IPS DF 4.7 (cell line): Measurements from ENCODE around the gene LIPE.

Experiments used
- DNase-seq: peaks from one replicate; pipeline ENCODE4 v3.0.0-alpha.2; 2013; ENCODE audit warnings: low spot score; ENCODE audit errors: extremely low read depth

The LIPE gene

DNA sequence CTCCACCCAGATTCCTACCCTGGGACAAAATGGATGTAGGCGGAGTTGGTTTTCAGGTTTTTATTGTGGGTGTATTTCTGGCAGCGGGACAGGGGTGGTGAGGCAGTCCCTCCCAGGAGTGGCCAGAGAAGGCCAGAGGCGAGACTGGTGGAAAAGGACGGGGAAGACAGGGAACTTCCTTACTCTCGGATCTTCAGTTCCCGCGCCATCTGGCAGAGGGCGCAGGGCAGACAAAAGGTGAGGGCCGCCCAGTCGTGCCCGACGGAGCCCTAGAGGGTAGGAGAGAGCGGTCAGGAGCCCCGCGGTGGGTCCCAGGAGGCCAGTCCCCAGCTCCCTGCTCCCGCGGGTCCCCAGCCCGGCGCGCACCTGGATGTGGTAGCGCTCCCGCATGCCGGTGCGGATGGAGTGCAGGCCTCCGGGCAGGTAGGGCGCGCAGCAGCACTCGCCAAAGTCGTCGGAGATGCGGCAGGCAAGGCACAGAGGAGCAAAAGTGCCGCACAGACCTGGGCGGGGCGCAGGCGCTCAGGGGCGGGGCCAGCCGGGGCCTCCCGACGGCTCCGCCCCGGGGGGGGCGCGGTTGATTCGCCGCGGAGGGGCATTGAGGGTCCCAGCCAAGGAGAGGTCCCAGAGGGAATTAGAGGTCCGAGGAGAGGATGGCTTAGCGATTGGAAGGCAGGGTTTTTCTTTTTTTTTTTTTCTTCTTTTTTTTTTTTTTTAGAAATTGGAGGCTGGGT lies 40.0 kb downstream of the LIPE start:
- DNase-seq, result no peak

DNA sequence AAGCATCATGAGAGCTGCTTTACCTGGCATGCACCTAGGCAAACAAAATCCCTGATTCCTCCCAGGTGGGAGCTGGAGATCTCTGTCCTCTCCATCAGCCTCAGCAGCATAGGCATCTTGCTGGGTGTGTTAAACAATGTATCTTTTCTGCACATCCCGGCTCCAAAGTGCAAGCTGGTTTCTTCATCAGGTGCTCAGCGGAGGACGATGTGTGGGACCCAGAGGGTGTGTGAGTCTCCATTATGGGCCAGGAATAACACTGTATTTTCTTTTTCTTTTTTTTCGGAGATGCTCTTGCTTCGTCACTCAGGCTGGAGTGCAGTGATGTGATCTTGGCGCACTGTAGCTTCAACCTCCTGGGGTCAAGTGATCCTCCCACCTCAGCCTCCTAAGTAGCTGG lies 47.0 kb downstream of the LIPE start:
- no peak for DNase-seq

DNA sequence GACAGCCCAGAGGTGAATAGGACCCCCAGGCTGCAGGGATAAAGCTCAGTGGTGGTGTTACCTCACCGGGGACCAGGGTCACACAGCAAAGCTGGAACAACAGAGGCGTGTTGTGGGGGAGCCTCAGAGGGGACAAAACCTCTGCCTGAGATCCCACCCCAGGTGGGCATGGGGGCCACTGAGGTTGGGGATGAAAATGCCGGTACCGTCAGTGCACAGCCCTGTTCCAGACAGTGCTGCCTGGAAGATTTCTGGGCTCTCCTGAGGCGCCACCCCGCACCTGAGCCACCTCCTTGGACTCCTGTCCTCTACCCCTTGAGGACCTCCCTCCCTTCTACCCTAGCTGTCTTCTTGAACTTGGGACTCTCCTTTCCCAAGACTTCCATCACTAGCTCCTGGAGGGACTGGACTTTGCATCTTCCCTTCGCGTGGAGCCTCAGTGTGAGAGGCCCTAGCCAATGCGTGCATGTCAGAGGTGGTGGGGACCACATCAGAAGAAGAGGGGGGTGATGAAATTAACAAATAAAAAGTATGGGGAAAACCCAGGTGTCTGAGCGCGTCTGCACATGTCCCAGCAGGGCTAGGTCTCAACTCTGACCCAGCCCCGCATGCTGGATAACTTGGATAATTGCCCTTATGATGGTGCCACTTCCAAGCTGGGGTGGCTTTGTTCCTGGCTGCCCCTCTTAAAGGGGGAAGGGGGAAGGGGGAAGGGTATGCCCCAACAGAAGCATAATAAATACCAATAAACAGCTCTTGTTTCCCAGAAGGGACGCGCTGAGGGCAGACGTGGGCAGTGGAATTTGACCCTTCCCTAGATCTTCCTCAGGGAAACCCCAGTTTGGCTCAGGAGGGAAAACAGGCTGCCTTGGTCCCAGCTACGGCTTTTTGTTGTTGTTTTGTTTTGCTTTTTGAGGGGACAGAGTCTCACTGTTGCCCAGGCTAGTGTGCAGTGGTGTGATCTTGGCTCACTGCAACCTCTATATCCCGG lies 48.7 kb downstream of the LIPE start:
- DNase-seq, result no peak

DNA sequence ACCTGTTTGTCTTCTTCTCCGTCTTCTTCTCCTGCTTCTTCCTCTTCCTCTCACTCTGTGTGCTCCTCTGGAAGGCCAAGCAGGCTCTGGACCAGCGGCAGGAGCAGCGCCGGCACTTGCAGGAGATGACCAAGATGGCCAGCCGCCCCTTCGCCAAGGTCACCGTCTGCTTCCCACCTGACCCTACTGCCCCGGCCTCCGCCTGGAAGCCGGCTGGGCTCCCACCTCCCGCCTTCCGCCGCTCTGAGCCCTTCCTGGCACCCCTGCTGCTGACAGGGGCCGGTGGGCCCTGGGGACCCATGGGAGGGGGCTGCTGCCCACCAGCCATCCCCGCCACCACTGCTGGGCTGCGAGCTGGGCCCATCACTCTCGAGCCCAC lies 51.0 kb downstream of the LIPE start:
- no peak for DNase-seq

DNA sequence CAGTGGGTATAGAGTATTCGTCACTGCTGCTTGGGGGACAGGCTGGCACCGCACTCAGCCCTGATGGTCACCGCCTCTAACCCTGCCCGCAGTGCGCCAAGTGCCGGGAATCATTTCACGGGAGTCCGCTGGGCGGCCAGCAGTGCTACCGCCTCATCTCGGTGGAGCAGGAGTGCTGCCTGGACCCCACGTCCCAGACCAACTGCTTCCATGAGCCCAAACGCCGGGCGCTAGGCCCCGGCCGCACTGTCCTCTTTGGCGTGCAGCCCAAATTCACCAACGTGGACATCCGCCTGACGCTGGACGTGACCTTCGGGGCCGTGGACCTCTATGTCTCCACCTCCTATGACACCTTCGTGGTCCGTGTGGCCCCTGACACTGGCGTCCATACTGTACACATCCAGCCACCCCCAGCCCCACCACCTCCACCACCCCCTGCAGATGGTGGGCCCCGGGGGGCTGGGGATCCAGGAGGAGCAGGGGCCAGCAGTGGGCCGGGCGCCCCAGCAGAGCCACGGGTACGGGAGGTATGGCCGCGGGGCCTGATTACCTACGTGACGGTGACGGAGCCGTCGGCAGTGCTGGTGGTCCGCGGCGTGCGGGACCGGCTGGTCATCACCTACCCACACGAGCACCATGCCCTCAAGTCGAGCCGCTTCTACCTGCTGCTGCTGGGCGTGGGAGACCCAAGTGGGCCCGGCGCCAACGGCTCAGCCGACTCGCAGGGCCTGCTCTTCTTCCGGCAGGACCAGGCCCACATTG lies 51.6 kb downstream of the LIPE start:
- DNase-seq, result no peak

DNA sequence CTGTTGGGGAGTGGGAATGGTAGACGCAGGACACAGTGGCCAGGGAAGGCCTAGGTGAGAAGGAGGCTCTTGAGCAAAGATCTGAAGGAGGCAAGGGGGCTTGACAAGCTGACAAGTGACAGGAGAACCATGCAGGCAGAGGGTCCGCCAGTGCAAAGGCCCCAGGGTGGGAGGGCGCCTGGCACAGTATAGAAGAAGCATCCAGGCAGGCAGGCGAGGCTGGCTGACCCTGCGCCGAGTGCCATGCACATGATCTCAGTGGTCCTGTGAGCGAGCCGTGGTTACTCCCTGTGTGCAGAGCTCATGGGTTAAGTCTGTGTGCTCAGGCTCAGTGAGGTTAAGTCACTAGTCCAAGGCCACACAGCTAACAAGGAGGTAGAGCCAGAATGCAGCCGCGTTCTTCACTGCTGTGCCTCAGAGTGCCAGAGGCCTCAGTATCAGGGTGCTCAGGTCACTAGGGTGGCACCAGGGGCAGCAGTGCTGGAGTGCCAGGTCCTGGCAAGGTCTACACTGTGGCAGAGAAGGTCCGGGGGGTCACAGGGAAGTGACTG lies 52.3 kb downstream of the LIPE start:
- DNase-seq, result no peak

DNA sequence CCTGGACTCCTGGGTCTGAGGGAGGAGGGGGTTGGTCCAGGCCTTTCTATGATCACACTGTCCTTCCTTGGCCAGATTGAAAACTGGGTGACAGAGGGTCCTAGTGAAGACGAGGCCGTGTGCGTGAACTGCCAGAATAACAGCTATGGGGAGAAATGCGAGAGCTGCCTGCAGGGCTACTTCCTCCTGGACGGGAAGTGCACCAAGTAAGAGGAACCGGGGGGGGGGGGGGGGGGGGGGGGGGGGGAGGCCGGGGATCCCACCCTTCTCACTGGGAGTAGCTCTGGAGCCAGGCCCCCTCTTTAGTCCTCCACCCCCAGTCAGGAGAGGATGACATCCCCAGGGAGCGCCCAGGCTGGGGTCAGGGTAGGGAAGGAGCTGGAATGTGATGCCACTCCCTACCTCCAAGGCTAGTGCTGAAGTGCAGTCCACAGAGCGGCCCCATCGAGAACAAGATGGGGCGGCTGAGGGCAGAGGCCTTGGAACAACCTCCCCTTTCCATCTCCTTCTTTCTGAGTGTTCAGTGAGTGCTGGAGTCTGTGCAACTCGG lies 56.5 kb downstream of the LIPE start:
- no peak for DNase-seq

DNA sequence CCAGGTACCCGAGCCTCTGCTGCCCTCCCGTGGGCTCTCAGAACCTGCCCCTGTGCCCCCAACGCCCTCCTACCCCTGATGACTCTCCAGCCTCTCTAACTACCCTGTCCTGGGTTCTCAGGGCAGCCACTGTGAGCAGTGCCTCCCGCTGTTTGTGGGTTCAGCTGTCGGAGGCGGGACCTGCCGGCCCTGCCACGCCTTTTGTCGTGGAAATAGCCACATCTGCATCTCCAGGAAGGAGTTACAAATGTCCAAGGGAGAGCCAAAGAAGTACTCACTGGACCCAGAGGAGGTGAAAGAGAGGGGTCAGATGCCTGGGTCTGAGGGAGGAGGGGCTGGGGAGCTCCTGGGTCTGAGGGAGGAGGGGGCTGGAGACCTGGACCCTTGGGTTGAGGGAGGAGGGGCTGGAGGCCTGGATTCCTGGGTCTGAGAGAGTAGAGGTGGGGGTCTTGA lies 57.1 kb downstream of the LIPE start:
- DNase-seq, result peak; percentile 75

DNA sequence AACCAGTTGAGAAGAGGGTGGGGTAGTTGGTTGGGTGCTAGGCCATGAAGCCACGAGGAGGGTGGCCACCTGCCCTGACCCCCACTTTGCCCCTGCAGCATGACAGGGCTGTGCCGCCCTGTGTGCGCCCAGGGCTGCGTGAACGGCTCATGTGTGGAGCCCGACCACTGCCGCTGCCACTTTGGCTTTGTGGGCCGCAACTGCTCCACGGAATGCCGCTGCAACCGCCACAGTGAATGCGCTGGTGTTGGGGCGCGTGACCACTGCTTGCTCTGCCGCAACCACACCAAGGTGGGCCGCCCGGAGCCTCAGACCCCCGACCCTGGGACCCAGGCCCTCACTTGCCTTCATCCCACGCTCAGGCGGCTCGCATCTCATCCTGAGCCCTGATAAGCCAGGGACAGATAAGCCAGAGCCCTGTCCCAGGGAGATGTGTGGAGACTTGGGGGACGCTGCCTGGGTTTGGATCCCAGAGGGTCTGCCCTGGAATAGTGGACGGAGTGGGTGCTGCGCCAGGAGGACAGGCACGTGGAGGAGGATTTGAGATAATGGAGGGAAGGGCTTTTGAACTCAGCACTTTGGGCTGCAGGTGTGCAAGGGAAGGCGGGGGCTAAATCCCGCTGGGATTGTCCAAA lies 57.6 kb downstream of the LIPE start:
- no peak for DNase-seq

DNA sequence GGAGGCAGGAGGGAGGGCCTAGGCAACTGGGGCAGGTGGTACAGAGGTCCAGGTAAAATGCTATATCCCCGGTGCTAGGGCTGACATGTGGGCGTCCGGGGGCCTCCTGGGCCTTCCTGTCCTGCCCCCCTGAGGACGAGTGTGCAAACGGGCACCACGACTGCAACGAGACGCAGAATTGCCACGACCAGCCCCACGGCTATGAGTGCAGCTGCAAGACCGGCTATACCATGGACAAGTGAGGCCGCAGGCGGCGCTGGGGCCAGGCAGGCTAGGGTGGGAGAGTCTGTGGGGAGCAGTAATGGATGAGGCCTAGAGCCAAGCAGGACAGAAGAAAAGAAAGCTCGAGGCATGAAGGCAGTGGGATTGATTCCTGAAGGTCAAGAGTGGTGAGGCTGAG lies 58.4 kb downstream of the LIPE start:
- no peak for DNase-seq

DNA sequence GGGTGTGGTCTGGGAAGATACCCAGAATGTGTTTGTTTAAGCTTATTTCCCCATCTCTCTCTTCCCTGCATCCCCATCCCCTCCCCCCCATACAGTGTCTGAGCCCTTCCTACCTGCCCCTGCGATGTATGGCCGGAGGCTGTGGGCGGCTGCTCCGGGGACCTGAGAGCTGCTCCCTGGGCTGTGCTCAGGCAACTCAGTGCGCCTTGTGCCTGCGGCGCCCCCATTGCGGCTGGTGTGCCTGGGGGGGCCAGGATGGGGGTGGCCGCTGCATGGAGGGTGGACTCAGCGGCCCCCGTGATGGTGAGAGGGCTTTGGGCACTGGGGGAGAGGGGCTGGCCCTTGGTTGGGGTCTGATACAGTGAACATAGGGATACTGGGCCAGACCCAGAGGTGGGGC lies 58.8 kb downstream of the LIPE start:
- no peak for DNase-seq

DNA sequence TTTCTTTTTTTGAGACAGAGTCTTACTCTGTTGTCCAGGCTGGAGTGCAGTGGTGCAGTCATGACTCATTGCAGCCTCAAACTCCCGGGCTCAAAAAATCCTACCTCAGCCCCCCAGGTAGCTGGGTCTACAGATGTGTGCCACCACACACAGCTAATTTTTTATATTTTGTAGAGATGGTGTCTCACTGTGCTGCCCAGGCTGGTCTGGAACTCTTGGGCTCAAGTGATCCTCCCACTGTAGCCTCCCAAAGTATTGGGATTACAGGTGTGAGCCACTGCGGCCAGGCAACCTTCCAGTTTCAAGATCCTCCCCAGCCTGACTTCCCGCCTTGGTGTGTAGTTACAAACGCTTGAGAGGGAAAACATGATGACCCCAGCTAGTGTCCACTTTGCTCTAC lies 59.3 kb downstream of the LIPE start:
- DNase-seq, result no peak

DNA sequence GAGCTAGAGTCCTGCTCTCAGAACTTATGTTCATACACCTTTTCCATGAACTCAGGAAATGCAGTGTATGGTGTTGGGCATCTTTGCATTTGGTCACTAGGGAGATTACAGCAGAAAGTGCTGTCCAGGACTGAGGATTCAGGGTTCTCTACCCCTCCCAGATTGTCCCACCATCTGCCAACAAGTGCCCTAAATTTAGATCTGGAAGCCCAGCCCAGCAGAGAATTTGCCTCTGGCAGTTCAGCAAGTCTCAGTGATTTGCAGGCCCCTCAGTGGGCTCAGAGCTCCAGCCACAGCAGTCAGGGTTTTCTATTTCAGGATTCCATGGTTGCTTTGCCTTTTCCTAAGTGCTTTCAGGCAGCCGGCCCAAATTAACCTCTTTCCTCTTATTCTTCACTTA lies 60.5 kb downstream of the LIPE start:
- DNase-seq, result no peak

DNA sequence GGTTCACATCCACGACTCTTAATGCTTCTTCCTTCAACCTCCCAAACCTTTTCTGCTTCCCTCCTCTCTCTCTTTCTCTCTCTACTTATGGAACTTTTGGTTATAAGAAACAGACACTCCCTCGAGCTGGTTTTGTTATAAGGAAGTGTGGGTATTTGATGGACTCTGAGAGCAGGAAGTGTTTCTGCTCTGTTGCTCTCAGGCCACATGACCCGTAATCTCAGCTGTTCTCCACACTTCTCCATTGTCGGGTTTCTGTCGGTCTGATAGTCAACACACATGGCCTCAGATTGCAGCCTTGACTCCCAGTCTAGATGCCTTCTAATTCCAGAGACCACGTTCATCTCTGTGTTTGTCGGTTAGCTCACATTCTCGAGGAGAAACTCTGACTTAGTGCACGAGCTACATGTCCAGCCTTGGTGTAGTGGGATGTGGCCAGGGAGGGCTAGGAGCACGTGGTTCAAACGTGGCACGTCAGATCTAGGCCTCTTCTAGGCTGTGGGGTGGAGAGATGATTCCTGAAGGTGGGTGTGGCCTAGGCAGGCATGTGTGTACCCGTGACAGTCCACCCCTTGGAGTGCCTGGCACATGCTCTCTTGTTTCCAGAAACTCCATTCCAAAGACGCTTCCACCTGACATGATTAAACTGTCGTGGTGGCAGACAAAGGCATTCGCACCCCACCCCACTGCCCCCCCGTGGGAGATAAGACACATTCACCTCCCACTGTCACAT lies 63.4 kb downstream of the LIPE start:
- DNase-seq, result no peak

DNA sequence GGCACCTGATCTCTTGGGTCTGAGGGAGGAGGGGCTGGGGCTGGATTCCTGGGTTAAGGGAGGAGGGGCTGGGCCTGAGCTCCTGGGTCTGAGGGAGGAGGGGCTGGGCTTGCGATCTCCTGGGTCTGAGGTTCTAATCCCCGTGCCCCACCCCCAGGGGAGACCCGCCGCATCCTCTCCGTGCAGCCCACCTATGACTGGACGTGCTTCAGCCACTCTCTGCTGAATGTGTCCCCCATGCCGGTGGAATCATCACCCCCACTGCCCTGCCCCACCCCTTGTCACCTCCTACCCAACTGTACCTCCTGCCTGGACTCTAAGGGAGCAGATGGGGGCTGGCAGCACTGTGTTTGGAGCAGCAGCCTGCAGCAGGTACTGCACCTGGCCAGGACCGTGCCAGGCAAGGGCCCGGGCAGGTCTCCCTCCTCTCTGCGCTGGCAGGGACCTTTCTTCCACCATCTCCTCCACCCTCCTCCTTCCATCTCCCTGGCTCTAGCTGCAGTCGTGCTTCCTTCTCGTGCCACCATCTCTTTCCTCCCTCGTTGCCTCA lies 64.2 kb downstream of the LIPE start:
- no peak for DNase-seq

DNA sequence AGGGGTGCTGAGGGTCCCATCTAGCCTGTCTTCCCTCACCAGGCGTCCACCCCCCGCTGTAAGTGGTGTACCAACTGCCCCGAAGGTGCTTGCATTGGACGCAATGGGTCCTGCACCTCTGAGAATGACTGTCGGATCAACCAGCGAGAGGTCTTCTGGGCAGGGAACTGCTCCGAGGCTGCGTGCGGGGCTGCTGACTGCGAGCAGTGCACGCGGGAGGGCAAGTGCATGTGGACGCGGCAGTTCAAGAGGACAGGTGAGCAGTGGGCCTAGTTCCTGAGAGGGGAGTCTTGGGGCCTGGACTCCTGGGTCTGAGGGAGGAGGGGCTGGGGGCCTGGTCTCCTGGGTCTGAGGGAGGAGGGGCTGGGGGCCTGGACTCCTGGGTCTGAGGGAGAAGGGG lies 64.8 kb downstream of the LIPE start:
- DNase-seq, result no peak

DNA sequence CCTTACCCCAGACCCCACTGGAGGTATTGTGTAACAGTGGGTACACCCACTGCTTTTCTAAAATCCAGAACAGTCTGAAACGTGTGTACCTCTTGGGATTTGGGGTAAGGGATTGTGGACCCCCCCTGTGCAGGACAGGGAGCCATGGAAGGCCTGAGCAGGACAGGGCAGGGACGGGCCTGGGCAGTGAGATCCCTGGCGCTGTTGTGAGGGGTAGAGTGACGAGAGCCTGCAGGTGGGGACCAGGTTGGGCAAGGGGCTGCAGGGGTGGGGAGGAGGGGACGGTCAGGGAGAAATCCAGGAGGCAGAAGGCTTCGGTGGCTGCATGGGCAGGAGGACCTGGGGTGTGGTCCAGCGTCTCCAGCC lies 65.7 kb downstream of the LIPE start:
- no peak for DNase-seq

DNA sequence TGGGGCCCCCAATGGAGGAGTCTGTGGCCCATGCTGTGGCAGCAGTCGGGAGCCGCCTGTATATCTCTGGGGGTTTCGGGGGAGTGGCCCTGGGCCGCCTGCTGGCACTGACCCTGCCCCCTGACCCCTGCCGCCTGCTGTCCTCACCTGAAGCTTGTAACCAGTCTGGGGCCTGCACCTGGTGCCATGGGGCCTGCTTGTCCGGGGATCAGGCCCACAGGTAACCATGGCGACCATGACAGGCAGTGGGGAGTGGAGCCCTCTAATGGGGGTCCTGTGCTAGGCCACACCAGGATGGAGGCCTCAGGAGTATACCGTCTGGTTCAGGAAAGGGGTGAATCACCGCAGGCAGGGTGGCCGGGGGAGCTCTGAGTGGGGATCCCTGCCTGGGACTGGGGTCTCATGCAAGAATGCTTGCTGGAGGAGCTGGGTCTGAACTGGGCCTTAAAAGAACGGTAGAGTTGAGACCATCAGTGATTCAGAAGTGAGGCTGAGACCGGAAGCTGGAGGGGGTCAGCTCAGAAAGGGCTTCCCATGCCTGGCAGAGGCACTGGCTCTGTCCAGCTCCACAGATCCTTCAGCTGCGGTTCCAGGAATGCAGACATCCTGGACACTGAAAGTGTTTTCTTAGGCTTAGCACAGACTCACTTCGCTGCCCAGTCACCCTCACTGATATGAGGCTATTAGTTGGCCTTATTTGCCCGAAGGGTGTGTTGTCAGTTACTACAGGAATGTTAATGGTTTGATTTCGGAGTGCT lies 66.2 kb downstream of the LIPE start:
- no peak for DNase-seq

DNA sequence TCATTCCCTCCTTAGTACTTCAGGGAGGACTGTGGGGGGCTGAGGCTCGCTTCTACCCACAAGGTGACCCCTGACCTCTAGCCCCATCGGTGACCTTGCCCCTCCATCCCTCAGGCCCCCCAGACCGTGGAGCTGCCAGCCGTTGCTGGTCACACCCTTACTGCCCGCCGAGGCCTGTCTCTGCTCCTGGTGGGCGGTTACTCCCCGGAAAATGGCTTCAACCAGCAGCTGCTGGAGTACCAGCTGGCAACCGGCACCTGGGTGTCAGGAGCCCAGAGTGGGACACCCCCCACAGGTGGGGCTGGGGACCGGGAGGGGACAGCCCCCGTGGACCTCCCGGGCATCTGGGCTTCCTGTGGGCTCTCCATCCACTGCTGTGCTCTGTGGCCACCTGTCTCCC lies 69.9 kb downstream of the LIPE start:
- no peak for DNase-seq
